Measurements from ENCODE around the gene EED.
"Not testable (repeated sequence)": the region's sequence is repeated elsewhere in the genome, so short reads cannot be mapped to it uniquely, and the experiment has no call there.

EED gene

GRCh38 chr11:86291466-86292262, 47.1 kb downstream of the EED start:
- peak; percentile 24 for DNase-seq (ENCODE audit: low read depth)

- DNase-seq (ENCODE audit: low read depth): no peak
Observed at GRCh38 chr11:86292912-86293616, 48.5 kb downstream of the EED start.

GRCh38 chr11:86294026-86294425, 49.5 kb downstream of the EED start:
- no peak for DNase-seq (ENCODE audit: low read depth)

GRCh38 chr11:86301742-86302091, 57.2 kb downstream of the EED start:
- DNase-seq (ENCODE audit: low read depth): no peak

GRCh38 chr11:86302092-86302793, 57.7 kb downstream of the EED start, which contains the start of gene HIKESHI:
HIKESHI (plus strand) TSS chr11:86302240; CDS start chr11:86302449, 209 bp downstream.
- peak; percentile 96 for DNase-seq (ENCODE audit: low read depth)

GRCh38 chr11:86303257-86303656, 58.7 kb downstream of the EED start:
- DNase-seq (ENCODE audit: low read depth): no peak

- DNase-seq (ENCODE audit: low read depth): not testable (repeated sequence)
Observed at GRCh38 chr11:86308710-86309109, 64.2 kb downstream of the EED start.

- no peak for DNase-seq (ENCODE audit: low read depth)
Observed at GRCh38 chr11:86313793-86314192, 69.2 kb downstream of the EED start.

- no peak for DNase-seq (ENCODE audit: low read depth)
Observed at GRCh38 chr11:86314636-86315035, 70.1 kb downstream of the EED start.
